HG02970 (cell line): ENCODE results near the gene EMC9.
"Not testable (repeated sequence)": the region's sequence is repeated elsewhere in the genome, so short reads cannot be mapped to it uniquely, and the experiment has no call there.

Experiments used
- ATAC-seq: cut with Tn5 transposase; IDR thresholded peaks from one replicate; pipeline ENCODE4 v1.9.1; 2021; ENCODE audit warnings: mild to moderate bottlenecking, moderate library complexity, moderate number of reproducible peaks; ENCODE audit not compliant: unreplicated experiment, low FRiP score

Gene EMC9

GRCh38 chr14:24113801-24114531 is 27.4 kb downstream of the EMC9 start:
- ATAC-seq, result peak; percentile 39

GRCh38 chr14:24113379-24113800 is 28.0 kb downstream of the EMC9 start:
- ATAC-seq, result no peak

GRCh38 chr14:24110523-24110922 is 30.9 kb downstream of the EMC9 start:
- ATAC-seq, result no peak

- ATAC-seq, result no peak
These were observed 31.3 kb downstream of the EMC9 start for GRCh38 chr14:24110060-24110459.

- ATAC-seq, result no peak
These were observed 33.0 kb downstream of the EMC9 start for GRCh38 chr14:24108336-24108874.

- no peak for ATAC-seq
These were observed 34.6 kb downstream of the EMC9 start for GRCh38 chr14:24106672-24107271.

- not testable (repeated sequence) for ATAC-seq
These were observed 35.7 kb downstream of the EMC9 start for GRCh38 chr14:24105609-24106239.

GRCh38 chr14:24103451-24103850 is 37.9 kb downstream of the EMC9 start:
- ATAC-seq, result no peak

- ATAC-seq, result no peak
These were observed 38.9 kb downstream of the EMC9 start for GRCh38 chr14:24102357-24103048.

GRCh38 chr14:24100982-24101494 is 40.4 kb downstream of the EMC9 start:
- no peak for ATAC-seq

- no peak for ATAC-seq
These were observed 41.0 kb downstream of the EMC9 start for GRCh38 chr14:24100197-24100981.

GRCh38 chr14:24098927-24099813 is 42.2 kb downstream of the EMC9 start:
- ATAC-seq, result no peak

GRCh38 chr14:24098229-24098926 is 43.0 kb downstream of the EMC9 start:
- ATAC-seq, result no peak

- ATAC-seq, result no peak
These were observed 44.7 kb downstream of the EMC9 start for GRCh38 chr14:24096545-24097181.

- ATAC-seq, result peak; percentile 52
These were observed 45.9 kb downstream of the EMC9 start for GRCh38 chr14:24095271-24096068.

- no peak for ATAC-seq
These were observed 46.5 kb downstream of the EMC9 start for GRCh38 chr14:24094841-24095270.
